ENCODE data around the gene PTPN2.

Gene PTPN2

DNA sequence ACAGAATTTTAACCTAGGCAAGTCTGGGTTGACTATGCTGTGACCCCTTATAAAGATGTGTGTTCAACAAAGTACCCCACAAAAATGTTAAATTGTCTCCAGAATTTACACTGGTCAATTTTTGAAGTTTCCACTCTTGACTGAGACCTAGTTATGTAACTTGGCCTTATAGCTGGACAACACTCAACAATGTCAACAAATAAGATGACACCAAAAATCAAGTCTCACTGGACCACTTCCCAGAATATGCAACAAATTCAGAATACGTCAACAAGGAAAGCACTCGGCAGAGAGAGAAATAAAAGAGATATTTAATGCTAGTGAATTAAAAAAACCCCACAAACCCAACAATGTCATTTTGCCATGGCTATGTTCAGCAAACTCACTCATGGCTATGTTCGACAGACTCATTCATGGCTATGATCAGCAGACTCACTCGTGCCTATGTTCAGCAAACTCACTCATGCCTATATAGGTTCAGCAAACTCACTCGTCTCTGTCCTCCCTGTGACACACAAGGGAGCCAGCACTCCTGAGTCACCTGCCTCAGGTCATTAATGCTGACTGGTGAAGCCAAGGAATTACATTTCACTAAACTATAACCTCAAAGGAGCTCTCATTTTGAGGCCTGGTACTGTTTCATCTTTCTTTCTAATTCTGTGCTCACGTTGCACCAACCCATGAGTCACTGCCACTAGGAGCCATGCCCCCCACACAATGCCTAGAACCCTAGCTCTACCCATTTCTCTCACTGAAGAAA is 72.7 kb downstream of the PTPN2 start:
- H3K36me3 ChIP-seq (ENCODE audit: insufficient read depth, insufficient read length, low read length) = peaks cover 41% of the 10 kb centered on the region

DNA sequence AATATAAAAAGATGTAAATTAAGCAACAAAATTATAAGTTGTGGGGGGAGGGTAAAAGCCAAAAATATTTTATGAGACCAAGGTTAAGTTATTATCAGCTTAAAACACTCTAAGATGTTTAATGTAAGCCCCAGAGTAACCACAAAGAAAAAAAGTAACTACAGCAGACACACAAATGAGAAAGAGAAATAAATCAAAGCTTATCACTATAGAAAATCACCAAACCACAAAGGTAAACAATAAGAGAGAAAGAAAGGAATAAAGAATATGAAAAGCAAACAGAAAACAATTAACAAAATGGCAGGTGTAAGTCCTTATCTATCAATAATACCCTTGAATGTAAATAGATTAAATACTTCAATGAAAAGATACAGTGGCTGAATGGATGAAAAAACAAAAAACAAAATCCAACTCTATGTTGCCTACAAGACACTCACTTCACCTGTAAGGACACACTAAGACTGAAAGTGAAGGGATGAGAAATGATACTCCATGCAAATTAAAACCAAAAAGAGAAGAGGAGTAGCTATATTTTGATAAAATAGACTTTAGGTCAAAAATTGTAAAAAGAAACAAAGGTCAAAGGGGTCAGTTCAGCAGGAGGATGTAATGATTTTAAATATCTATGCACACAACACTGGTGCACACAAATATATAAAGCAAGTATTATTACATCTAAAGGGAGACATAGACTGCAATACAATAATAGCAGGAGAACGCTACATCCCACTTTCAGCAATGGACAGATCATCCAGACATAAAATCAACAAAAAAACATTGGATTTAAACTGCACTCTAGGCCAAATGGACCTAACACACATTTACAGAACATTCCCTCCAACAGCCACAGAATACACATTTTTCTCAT is 80.7 kb downstream of the PTPN2 start:
- no peak overlapping the region for H3K9ac ChIP-seq (ENCODE audit: insufficient read length, low read depth)
- peaks cover 12% of the 10 kb centered on the region for H3K36me3 ChIP-seq (ENCODE audit: insufficient read depth, insufficient read length, low read length)
- DNase-seq (ENCODE audit: low read depth, low spot score) = no peak
- no peaks in the 10 kb centered on the region; the same call in 1 of the 2 replicates for H3K9me3 ChIP-seq (ENCODE audit: insufficient read depth, low read length)
- no peaks in the 10 kb centered on the region for H3K4me1 ChIP-seq (ENCODE audit: insufficient read depth, insufficient read length)
- H3K4me3 ChIP-seq (ENCODE audit: insufficient read length, low read depth) = no peak overlapping the region
- no peaks in the 10 kb centered on the region for H3K27me3 ChIP-seq (ENCODE audit: insufficient read depth, insufficient read length)
- TF ChIP-seq SUZ12 (IDR thresholded peaks at IDR 0.05; ENCODE audit: extremely low read depth, insufficient read depth, insufficient read length) = no peak
- no peak for TF ChIP-seq YY1 (IDR thresholded peaks at IDR 0.05; ENCODE audit: insufficient read depth, insufficient read length)
- TF ChIP-seq ZNF274 (IDR thresholded peaks at IDR 0.05; ENCODE audit: low read depth, low read length) = no peak

More for the DNA sequence above, 72.7 kb downstream of the PTPN2 start:
- Histone ChIP-seq H3K27me3 (ENCODE audit: insufficient read depth, insufficient read length) (no peaks in the 10 kb centered on the region), H3K9ac (ENCODE audit: insufficient read length, low read depth) (no peak overlapping the region), H3K4me1 (ENCODE audit: insufficient read depth, insufficient read length) (no peaks in the 10 kb centered on the region), H3K9me3 (ENCODE audit: insufficient read depth, low read length) (no peaks in the 10 kb centered on the region; the same call in 1 of the 2 replicates), H3K4me3 (ENCODE audit: insufficient read length, low read depth) (no peak overlapping the region)
- no peak for DNase-seq (ENCODE audit: low read depth, low spot score)
- TF ChIP-seq YY1 (IDR thresholded peaks at IDR 0.05; ENCODE audit: insufficient read depth, insufficient read length) (no peak), SUZ12 (IDR thresholded peaks at IDR 0.05; ENCODE audit: extremely low read depth, insufficient read depth, insufficient read length) (no peak), ZNF274 (IDR thresholded peaks at IDR 0.05; ENCODE audit: low read depth, low read length) (no peak)

DNA sequence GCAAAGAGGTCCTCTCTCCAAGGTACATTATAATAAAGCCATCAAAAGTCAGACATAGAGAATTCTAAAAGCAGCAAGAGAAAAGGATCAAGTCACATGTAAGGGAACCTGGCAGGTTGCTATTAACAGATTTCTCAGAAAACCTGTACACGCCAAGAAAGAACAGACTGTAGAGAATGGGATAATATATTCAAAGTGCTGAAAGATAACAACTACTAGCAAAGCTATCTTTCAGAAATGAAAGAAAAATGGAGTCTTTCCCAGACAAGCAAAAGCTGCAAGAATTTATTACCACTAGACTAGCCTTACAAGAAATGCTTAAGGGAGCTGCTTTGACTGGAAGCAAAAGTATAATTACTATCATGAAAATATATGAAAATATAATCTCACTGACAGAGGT is 81.5 kb downstream of the PTPN2 start:
- Histone ChIP-seq H3K4me3 (ENCODE audit: insufficient read length, low read depth) (no peak overlapping the region), H3K9me3 (ENCODE audit: insufficient read depth, low read length) (no peaks in the 10 kb centered on the region; the same call in 1 of the 2 replicates), H3K4me1 (ENCODE audit: insufficient read depth, insufficient read length) (no peaks in the 10 kb centered on the region), H3K36me3 (ENCODE audit: insufficient read depth, insufficient read length, low read length) (peaks cover 16% of the 10 kb centered on the region), H3K9ac (ENCODE audit: insufficient read length, low read depth) (no peak overlapping the region), H3K27me3 (ENCODE audit: insufficient read depth, insufficient read length) (no peaks in the 10 kb centered on the region)
- no peak for TF ChIP-seq ZNF274 (IDR thresholded peaks at IDR 0.05; ENCODE audit: low read depth, low read length)
- TF ChIP-seq SUZ12 (IDR thresholded peaks at IDR 0.05; ENCODE audit: extremely low read depth, insufficient read depth, insufficient read length) = no peak
- no peak for TF ChIP-seq YY1 (IDR thresholded peaks at IDR 0.05; ENCODE audit: insufficient read depth, insufficient read length)
- DNase-seq (ENCODE audit: low read depth, low spot score) = no peak

DNA sequence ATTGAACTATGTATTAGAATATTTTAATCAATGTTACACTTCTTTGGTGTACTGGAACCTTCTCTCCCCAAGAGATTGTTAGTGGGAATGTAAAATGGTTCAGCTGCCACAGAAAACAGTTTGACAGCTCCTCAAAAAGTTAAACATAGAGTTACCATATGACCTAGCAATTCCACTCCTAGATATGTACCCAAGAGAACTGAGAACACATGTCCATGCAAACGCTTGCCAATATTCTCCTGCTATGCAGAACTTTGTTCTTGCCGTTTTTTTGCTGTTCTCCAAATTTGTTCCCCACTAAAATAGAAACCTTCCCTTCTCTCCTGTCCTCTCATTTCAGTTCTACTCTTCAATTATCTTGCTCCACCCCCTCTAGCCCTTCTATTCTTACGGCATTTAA is 87.6 kb downstream of the PTPN2 start:
- TF ChIP-seq SUZ12 (IDR thresholded peaks at IDR 0.05; ENCODE audit: extremely low read depth, insufficient read depth, insufficient read length) (no peak), YY1 (IDR thresholded peaks at IDR 0.05; ENCODE audit: insufficient read depth, insufficient read length) (no peak), ZNF274 (IDR thresholded peaks at IDR 0.05; ENCODE audit: low read depth, low read length) (no peak)

DNA sequence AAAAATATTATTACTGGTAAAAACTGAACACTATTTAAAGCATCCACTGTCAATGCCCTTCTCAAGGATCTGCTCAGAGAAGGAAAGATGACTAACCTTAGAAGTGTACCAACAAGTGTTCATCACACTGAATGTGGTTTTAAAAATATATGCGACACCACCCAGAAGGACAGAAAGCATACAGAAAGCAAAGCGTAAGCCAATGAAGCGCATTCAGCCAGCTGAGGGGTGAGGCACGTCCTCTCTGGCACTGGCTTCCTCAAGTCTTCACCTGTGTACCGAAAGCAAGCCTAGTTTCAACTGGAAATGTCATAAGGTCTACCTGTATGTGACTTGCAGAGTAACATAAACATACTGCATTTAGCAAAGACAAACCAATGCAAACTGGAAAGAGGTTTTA is 92.4 kb downstream of the PTPN2 start:
- Histone ChIP-seq H3K36me3 (ENCODE audit: insufficient read depth, insufficient read length, low read length) (peaks cover 12% of the 10 kb centered on the region), H3K27me3 (ENCODE audit: insufficient read depth, insufficient read length) (no peaks in the 10 kb centered on the region), H3K4me3 (ENCODE audit: insufficient read length, low read depth) (no peak overlapping the region), H3K4me1 (ENCODE audit: insufficient read depth, insufficient read length) (no peaks in the 10 kb centered on the region), H3K9ac (ENCODE audit: insufficient read length, low read depth) (no peak overlapping the region), H3K9me3 (ENCODE audit: insufficient read depth, low read length) (no peaks in the 10 kb centered on the region)
- TF ChIP-seq ZNF274 (IDR thresholded peaks at IDR 0.05; ENCODE audit: low read depth, low read length) (no peak), SUZ12 (IDR thresholded peaks at IDR 0.05; ENCODE audit: extremely low read depth, insufficient read depth, insufficient read length) (no peak), YY1 (IDR thresholded peaks at IDR 0.05; ENCODE audit: insufficient read depth, insufficient read length) (no peak)
- DNase-seq (ENCODE audit: low read depth, low spot score) = no peak

More for the DNA sequence above, 87.6 kb downstream of the PTPN2 start:
- no peak for DNase-seq (ENCODE audit: low read depth, low spot score)
- H3K9ac ChIP-seq (ENCODE audit: insufficient read length, low read depth) = no peak overlapping the region
- H3K9me3 ChIP-seq (ENCODE audit: insufficient read depth, low read length) = no peaks in the 10 kb centered on the region
- no peak overlapping the region for H3K4me3 ChIP-seq (ENCODE audit: insufficient read length, low read depth)
- H3K4me1 ChIP-seq (ENCODE audit: insufficient read depth, insufficient read length) = no peaks in the 10 kb centered on the region
- peaks cover 26% of the 10 kb centered on the region for H3K36me3 ChIP-seq (ENCODE audit: insufficient read depth, insufficient read length, low read length)
- no peaks in the 10 kb centered on the region for H3K27me3 ChIP-seq (ENCODE audit: insufficient read depth, insufficient read length)

DNA sequence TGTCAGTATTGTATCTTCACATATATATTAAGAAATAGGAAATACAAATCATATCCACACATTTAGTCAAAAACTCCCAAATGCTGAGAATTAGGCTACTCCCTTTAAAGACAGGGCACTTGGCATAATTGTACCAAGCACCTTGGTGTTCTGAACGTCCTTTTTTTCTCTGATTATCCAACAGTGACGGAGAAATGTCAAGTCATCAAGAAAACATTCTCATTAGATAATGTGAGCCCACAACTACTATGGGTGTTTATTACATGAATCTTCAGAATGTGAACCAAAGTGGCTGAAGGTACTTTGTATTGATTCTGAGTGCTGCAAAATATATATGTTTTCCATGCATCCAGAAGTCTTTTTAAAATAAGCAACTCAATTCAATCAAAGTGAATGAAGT is 97.4 kb downstream of the PTPN2 start:
- H3K36me3 ChIP-seq (ENCODE audit: insufficient read depth, insufficient read length, low read length) = peaks cover 4% of the 10 kb centered on the region
- no peaks in the 10 kb centered on the region for H3K4me1 ChIP-seq (ENCODE audit: insufficient read depth, insufficient read length)
- H3K9me3 ChIP-seq (ENCODE audit: insufficient read depth, low read length) = no peaks in the 10 kb centered on the region
- H3K27me3 ChIP-seq (ENCODE audit: insufficient read depth, insufficient read length) = no peaks in the 10 kb centered on the region
- DNase-seq (ENCODE audit: low read depth, low spot score) = no peak
- no peak overlapping the region for H3K9ac ChIP-seq (ENCODE audit: insufficient read length, low read depth)
- TF ChIP-seq SUZ12 (IDR thresholded peaks at IDR 0.05; ENCODE audit: extremely low read depth, insufficient read depth, insufficient read length) = no peak
- no peak for TF ChIP-seq YY1 (IDR thresholded peaks at IDR 0.05; ENCODE audit: insufficient read depth, insufficient read length)
- TF ChIP-seq ZNF274 (IDR thresholded peaks at IDR 0.05; ENCODE audit: low read depth, low read length) = no peak
- H3K4me3 ChIP-seq (ENCODE audit: insufficient read length, low read depth) = no peak overlapping the region

DNA sequence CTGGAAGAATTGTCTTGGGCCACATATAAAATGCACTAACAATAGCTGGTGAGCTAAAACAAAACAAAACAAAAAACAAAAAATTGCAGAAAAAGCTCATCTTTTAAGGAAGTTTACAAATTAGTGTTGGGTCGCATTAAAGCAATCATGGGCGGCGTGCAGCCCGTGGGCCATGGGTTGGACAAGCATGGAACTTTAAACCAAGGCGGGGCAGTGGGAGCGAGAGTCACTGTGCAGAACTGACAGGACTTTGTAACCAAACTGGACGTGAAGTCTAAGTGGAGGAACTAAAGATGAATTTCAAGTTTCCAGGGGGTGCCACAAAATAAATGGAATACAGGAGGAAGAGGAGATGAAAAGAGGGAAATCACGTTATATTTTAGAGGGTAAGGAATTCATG is 100.5 kb downstream of the PTPN2 start:
- TF ChIP-seq ZNF274 (IDR thresholded peaks at IDR 0.05; ENCODE audit: low read depth, low read length) (no peak), SUZ12 (IDR thresholded peaks at IDR 0.05; ENCODE audit: extremely low read depth, insufficient read depth, insufficient read length) (no peak), YY1 (IDR thresholded peaks at IDR 0.05; ENCODE audit: insufficient read depth, insufficient read length) (no peak)
- no peaks in the 10 kb centered on the region for H3K36me3 ChIP-seq (ENCODE audit: insufficient read depth, insufficient read length, low read length)
- H3K9me3 ChIP-seq (ENCODE audit: insufficient read depth, low read length) = no peaks in the 10 kb centered on the region
- H3K27me3 ChIP-seq (ENCODE audit: insufficient read depth, insufficient read length) = no peaks in the 10 kb centered on the region
- no peak overlapping the region for H3K4me3 ChIP-seq (ENCODE audit: insufficient read length, low read depth)
- no peak overlapping the region for H3K9ac ChIP-seq (ENCODE audit: insufficient read length, low read depth)
- no peaks in the 10 kb centered on the region for H3K4me1 ChIP-seq (ENCODE audit: insufficient read depth, insufficient read length)
- DNase-seq (ENCODE audit: low read depth, low spot score) = no peak
